ENCODE data around the gene MFSD6.

GRCh38 chr2:190410166-190410565 lies 2.0 kb downstream of the MFSD6 start:
- TF ChIP-seq CTCF (conservative IDR thresholded peaks at IDR 0.05 in 1 of 2, IDR thresholded peaks at IDR 0.05 in 1 of 2; ENCODE audit: low read depth in 1 of 2, low read length in 2 of 2) (no peak), EZH2 (IDR thresholded peaks at IDR 0.05; ENCODE audit: low read length, missing control alignments) (no peak)
